ENCODE measurements around the gene MRPL10.

MRPL10 gene

DNA sequence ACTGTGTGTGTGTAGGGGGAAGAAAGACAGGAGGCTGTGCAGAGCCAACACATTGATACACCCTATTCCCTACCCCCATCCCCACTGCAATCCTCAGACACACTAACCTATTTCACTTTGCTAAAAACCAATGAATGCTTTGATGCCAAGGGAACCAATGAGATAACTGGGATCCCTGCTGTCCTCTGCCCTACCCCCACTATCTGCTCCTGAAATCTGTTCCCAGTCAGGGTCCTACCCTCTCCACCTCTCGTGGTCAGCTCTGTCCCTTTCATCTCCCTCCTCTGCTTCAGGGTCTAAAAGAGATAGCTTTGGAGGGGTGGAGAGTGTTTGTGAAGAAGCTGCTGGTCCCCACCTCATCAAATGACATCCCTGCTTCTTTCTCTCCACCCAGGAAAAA, 38.7 kb upstream of the MRPL10 start:
- POLR2A ChIA-PET, result no interaction called here
- CTCF ChIA-PET, result interaction anchor here (1.0 to 1.7 kb wide), 7 partner anchors 9 to 77 kb away, joined by 3 to 14 read pairs (median 4); no protein-coding TSS in a partner anchor
- DNase-seq (ENCODE audit: extremely low spot score), result no peak

GRCh38 chr17:47869114-47869513, 37.8 kb upstream of the MRPL10 start:
- TF ChIP-seq, protein P1, sequence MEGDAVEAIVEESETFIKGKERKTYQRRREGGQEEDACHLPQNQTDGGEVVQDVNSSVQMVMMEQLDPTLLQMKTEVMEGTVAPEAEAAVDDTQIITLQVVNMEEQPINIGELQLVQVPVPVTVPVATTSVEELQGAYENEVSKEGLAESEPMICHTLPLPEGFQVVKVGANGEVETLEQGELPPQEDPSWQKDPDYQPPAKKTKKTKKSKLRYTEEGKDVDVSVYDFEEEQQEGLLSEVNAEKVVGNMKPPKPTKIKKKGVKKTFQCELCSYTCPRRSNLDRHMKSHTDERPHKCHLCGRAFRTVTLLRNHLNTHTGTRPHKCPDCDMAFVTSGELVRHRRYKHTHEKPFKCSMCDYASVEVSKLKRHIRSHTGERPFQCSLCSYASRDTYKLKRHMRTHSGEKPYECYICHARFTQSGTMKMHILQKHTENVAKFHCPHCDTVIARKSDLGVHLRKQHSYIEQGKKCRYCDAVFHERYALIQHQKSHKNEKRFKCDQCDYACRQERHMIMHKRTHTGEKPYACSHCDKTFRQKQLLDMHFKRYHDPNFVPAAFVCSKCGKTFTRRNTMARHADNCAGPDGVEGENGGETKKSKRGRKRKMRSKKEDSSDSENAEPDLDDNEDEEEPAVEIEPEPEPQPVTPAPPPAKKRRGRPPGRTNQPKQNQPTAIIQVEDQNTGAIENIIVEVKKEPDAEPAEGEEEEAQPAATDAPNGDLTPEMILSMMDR (IDR thresholded peaks at IDR 0.05; ENCODE audit: control extremely low read depth, extremely low read depth, low read depth, missing control alignments), result no peak
- POLR2A ChIA-PET, result no interaction called here
- no peak for DNase-seq (ENCODE audit: extremely low spot score)
- CTCF ChIA-PET, result interaction anchor here (1.1 to 1.4 kb wide), 2 partner anchors 10 to 26 kb away, joined by 3 to 6 read pairs; no protein-coding TSS in a partner anchor

More for the DNA sequence above, 38.7 kb upstream of the MRPL10 start:
- TF ChIP-seq, protein P1 (IDR thresholded peaks at IDR 0.05; ENCODE audit: control extremely low read depth, extremely low read depth, low read depth, missing control alignments), result no peak

- CTCF ChIA-PET, result interaction anchor here (1.0 to 1.4 kb wide), 3 partner anchors 11 to 25 kb away, joined by 3 to 6 read pairs (median 5); no protein-coding TSS in a partner anchor
- DNase-seq (ENCODE audit: extremely low spot score), result no peak
- TF ChIP-seq, protein P1 (IDR thresholded peaks at IDR 0.05; ENCODE audit: control extremely low read depth, extremely low read depth, low read depth, missing control alignments), result no peak
- POLR2A ChIA-PET, result no interaction called here
These were observed 36.6 kb upstream of the MRPL10 start for GRCh38 chr17:47867813-47868533.

GRCh38 chr17:47866941-47867340, 35.6 kb upstream of the MRPL10 start:
- ChIA-PET CTCF (no interaction called here), POLR2A (no interaction called here)
- TF ChIP-seq, protein P1 (IDR thresholded peaks at IDR 0.05; ENCODE audit: control extremely low read depth, extremely low read depth, low read depth, missing control alignments), result no peak
- no peak for DNase-seq (ENCODE audit: extremely low spot score)

GRCh38 chr17:47864791-47865216, 33.5 kb upstream of the MRPL10 start:
- no peak for DNase-seq (ENCODE audit: extremely low spot score)
- ChIA-PET CTCF (interaction anchor here (1.0 to 1.5 kb wide), 4 partner anchors 17 to 25 kb away, joined by 3 to 6 read pairs (median 3); no protein-coding TSS in a partner anchor), POLR2A (no interaction called here)
- TF ChIP-seq, protein P1 (IDR thresholded peaks at IDR 0.05; ENCODE audit: control extremely low read depth, extremely low read depth, low read depth, missing control alignments), result no peak

DNA sequence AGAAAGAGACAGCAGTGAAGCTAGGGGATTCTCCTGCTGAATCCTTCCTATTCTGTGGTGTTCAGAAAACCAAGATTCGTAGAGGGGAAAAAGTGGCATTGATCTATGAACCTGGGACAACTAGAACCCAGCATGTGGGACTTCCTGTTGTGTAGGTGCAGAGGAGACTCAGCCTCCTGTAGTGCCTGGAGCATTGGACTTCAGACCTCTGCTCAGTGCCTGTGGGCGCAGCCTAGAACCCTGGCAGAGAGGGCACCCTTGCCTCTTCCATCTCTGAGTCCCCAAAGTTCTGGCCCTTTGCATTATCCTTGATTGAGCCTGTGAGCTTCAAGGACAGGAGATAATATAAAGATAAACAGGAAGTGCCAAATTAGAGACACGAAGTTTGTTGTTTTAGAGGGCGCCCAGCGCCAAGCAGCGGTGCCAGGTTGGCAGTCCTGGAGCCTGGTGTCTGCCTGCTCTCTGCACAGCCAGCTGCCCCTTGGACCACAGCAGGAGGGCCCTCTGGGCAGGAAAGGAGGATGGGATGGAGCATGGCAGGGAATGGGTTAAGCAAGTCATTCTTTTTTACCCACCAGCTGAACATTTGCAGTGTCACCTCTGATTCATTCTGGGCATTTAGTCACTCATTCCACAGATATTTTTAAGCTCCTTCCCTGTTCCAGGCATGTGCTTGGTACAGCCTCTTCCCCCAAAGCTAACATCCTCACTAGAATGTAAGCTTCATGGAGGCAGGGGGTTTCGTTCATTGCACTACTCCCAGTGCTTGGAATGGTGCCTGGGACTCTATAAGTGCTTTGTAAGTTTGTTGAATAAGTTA, 31.5 kb upstream of the MRPL10 start:
- TF ChIP-seq, protein P1 (IDR thresholded peaks at IDR 0.05; ENCODE audit: control extremely low read depth, extremely low read depth, low read depth, missing control alignments), result no peak
- ChIA-PET CTCF (interaction anchor here (0.8 to 25.0 kb wide), 5 partner anchors 16 to 84 kb away, joined by 3 to 687 read pairs (median 4); partner anchors contain the start of genes SCRN2 and SP2), POLR2A (no interaction called here)
- no peak for DNase-seq (ENCODE audit: extremely low spot score)

Data from GM10248 (cell line).